NB4 (cell line): ENCODE results near the gene VWA5B1.

Experiments used
- DNase-seq: peaks from one replicate; pipeline ENCODE4 v3.0.0; 2010; ENCODE audit warnings: low read depth
- H3K4me3 ChIP-seq: one replicate; pipeline ENCODE4 v1.5.1; 2011; ENCODE audit warnings: mild to moderate bottlenecking, low read depth, low read length, moderate library complexity
- MYC ChIP-seq: IDR thresholded peaks from 2 replicates; pipeline ENCODE4 v1.6.1; 2011; ENCODE audit warnings: low read depth, low read length
- POLR2A ChIP-seq: IDR thresholded peaks from 2 replicates; pipeline ENCODE4 v1.6.1; 2011; ENCODE audit warnings: mild to moderate bottlenecking; ENCODE audit not compliant: insufficient read length; ENCODE audit errors: extremely low read depth
- TF ChIP-seq, protein P1 (sequence below): IDR thresholded peaks from one replicate; pipeline ENCODE4 v1.5.1; 2012; ENCODE audit warnings: low read depth, low read length
- TF ChIP-seq, protein P2 (sequence below): IDR thresholded peaks from 2 replicates; pipeline ENCODE4 v1.6.1; 2011; ENCODE audit warnings: low read depth, low read length

Gene VWA5B1

DNA sequence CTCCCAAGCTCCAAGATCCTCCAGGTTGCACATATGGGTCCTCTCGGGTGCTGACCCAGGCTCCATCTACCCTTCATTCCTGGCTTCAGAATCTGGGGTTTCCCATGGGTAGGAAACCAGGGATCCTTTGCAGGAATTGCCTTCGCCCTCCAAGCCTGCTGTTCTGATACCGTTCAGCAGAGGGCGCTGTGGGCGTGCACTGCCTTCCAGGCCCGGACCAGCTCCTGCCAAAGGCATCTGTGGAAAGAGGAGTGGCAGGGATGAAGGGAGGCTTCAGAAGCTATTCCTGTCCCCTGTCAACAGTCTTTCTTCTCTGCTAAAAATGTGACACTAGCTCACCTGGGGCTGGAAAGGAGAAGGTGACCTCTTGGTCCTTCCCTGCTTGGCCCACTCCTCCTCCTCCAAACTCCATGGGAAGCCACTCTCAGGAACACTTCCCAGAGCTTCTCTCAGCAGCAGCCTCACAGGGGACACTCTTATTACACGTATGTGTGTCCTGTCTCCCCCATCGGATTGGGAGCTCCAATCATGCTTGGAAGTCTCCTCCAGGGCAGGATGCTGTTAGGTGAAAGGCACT is 71.2 kb downstream of the VWA5B1 start:
- TF ChIP-seq, protein P1, sequence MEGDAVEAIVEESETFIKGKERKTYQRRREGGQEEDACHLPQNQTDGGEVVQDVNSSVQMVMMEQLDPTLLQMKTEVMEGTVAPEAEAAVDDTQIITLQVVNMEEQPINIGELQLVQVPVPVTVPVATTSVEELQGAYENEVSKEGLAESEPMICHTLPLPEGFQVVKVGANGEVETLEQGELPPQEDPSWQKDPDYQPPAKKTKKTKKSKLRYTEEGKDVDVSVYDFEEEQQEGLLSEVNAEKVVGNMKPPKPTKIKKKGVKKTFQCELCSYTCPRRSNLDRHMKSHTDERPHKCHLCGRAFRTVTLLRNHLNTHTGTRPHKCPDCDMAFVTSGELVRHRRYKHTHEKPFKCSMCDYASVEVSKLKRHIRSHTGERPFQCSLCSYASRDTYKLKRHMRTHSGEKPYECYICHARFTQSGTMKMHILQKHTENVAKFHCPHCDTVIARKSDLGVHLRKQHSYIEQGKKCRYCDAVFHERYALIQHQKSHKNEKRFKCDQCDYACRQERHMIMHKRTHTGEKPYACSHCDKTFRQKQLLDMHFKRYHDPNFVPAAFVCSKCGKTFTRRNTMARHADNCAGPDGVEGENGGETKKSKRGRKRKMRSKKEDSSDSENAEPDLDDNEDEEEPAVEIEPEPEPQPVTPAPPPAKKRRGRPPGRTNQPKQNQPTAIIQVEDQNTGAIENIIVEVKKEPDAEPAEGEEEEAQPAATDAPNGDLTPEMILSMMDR = peak; percentile 85
- no peak for TF ChIP-seq POLR2A
- TF ChIP-seq, protein P2, sequence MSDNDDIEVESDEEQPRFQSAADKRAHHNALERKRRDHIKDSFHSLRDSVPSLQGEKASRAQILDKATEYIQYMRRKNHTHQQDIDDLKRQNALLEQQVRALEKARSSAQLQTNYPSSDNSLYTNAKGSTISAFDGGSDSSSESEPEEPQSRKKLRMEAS = no peak
- no peak for TF ChIP-seq MYC
- no peak overlapping the region for H3K4me3 ChIP-seq
- peak; percentile 27 for DNase-seq

DNA sequence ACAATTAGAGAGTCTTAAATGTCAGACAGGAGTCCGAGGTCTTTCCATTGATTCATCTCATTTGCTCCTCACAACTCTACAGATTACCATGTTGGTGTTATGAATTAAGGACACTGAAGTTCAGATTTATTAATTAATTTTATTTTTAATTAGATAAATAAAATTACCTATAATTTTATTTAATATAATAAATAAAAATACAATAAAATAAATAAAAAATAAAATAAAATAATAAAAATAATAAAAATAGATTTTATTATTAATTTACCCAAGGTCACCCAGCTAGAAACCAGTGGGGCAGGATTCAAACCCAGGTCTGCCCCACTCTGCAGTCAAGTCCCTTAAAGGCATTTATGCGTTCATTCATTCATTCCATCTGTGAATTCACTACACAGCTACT is 72.2 kb downstream of the VWA5B1 start:
- no peak for DNase-seq
- TF ChIP-seq, protein P1 = no peak
- TF ChIP-seq POLR2A (no peak), MYC (no peak)
- TF ChIP-seq, protein P2 = no peak
- no peak overlapping the region for H3K4me3 ChIP-seq

DNA sequence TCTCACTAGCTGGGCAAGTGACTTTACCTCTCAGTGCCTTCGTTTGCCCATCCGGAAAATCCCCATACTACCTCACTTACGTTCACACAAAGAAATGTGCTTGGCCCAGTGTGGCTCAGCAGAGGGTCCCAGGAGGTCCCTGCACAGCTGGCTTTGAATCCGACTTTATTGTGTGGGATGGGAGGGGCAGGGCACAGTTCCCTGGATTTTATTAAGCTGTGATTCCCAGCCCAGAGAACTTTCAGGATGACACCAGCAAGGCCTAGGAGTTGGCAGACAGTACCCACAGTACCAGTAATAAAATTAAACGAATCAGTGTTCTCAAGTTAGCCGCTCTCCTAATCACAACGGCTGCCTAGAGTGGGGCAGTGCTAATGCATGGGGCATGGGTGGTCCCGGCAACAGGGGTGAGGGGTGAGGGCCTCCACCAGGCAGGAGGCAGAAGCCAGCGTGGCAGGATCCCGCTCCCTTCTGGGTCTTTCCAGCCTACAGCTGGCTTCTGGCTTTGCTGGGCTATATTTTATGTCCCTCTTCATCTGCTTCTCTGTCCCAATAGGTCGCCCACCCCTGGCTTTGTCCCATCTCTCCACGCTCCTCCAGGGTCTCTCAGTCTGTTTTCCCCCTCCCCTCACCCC is 74.9 kb downstream of the VWA5B1 start:
- no peak overlapping the region for H3K4me3 ChIP-seq
- TF ChIP-seq, protein P1 = no peak
- TF ChIP-seq POLR2A = no peak
- no peak for DNase-seq

DNA sequence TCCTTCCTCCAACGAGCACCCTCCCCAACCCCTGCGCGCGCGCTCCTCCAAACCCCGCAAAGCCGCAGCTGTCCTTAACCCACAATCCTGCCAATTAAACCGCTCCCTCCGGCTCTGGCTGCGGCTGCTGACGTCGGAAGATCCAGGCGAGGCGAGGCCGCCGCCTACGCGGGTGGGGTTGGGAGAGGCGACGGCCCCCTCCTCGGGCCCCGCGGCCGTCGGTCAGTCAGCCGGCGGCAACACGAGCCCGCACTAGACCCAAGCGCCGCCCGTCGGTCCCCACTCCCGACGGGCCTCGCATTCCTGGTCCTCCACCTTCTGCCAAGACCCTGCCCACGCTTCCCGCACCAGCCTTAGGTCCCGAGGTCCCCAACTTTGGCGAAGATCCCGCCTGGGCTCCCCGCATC is 75.4 kb downstream of the VWA5B1 start:
- TF ChIP-seq, protein P1 = no peak
- TF ChIP-seq MYC = no peak
- TF ChIP-seq, protein P2 = no peak
- no peak for TF ChIP-seq POLR2A
- no peak overlapping the region for H3K4me3 ChIP-seq

DNA sequence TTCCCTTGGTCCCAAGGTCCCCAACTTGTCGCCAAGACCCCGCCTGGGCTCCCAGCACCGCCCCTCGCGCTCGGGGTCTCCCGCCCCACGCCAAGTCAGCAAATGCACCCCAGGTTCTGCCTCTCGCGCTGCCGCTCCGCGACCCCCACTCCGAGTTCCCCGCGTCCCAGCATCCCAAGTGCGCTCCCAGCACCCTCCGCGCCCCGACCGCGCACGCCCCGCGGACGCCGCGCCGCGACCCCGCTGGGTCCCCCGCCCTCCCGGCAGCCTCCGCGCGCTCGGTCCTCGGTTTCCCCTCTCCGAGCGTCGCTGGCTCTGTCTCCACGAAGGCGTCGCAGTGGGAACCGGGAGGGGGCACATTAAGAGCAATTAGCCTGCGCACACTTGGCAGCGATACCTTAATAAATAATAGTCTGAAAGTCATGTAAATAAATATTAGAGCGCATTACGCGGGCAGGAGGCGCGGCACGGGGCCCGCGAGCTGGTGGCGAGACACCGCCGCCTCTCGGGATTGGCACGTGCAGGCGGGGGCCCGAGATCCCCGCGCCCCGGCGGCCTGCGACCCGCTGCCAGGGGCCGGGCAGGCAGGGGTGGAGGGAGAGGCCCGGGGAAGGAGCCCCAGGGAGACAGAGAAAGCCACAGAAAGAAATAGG is 75.9 kb downstream of the VWA5B1 start:
- no peak overlapping the region for H3K4me3 ChIP-seq
- no peak for DNase-seq
- TF ChIP-seq, protein P1 = no peak
- TF ChIP-seq POLR2A (no peak), MYC (no peak)
- TF ChIP-seq, protein P2 = no peak

More for the DNA sequence above, 75.4 kb downstream of the VWA5B1 start:
- DNase-seq = no peak
